HG03457 (cell line): ENCODE measurements around the gene MICAL1.
"Not testable (repeated sequence)": the region's sequence is repeated elsewhere in the genome, so short reads cannot be mapped to it uniquely, and the experiment has no call there.

Experiments
- ATAC-seq: cut with Tn5 transposase; IDR thresholded peaks from one replicate; pipeline ENCODE4 v1.9.1; 2021; ENCODE audit warnings: moderate number of reproducible peaks; ENCODE audit not compliant: unreplicated experiment

The MICAL1 gene

DNA sequence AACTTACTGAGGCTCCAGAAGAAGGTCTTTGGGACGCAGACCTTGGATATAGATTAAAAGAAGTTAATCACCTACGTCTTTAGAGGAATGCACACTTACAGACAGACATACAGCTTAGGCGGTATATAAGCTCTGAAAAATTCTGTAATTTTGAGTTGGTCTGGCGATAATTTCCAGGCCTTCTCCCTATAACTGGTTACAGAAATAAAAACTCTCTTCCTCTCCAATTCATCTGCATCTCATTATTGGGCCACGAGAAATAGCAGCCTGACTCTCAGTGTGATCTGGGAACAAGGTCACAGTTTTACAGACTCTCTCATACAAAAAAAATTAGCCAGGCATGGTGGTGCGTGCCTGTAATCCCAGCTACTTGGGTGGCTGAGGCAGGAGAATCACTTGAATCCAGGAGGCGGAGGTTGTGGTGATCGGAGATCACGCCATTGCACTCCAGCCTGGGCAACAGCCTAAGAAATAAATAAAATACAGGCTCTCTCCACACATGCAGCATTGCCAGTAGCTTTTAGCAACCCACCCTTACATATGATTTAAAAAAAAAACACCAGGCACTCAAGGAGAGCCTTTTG, 22.7 kb upstream of the MICAL1 start:
- no peak for ATAC-seq

GRCh38 chr6:109477725-109478124, 22.2 kb upstream of the MICAL1 start:
- ATAC-seq, result peak; percentile 44

- no peak for ATAC-seq
These were observed 21.6 kb upstream of the MICAL1 start for GRCh38 chr6:109477184-109477583.

GRCh38 chr6:109475625-109476024, 20.1 kb upstream of the MICAL1 start:
- no peak for ATAC-seq

DNA sequence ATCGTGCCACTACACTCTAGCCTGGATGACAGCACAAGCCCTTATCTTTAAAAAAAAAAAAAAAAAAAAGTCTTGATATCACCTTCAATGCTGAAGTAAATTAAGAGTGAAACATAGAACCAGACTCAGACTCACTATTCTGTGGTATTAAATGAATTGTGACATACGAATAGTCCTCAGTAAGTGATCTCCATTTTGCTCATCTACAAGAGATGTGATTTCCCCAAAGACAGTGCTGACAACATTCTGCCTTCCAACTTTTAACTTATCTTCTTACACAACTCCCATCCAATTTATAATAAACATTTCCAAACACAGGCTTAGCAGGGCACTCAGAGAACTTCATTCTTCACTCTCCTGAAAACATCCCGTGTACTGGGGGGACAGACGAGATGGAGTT, 19.4 kb upstream of the MICAL1 start:
- ATAC-seq, result no peak

- no peak for ATAC-seq
These were observed 17.5 kb upstream of the MICAL1 start for GRCh38 chr6:109473120-109473519.

DNA sequence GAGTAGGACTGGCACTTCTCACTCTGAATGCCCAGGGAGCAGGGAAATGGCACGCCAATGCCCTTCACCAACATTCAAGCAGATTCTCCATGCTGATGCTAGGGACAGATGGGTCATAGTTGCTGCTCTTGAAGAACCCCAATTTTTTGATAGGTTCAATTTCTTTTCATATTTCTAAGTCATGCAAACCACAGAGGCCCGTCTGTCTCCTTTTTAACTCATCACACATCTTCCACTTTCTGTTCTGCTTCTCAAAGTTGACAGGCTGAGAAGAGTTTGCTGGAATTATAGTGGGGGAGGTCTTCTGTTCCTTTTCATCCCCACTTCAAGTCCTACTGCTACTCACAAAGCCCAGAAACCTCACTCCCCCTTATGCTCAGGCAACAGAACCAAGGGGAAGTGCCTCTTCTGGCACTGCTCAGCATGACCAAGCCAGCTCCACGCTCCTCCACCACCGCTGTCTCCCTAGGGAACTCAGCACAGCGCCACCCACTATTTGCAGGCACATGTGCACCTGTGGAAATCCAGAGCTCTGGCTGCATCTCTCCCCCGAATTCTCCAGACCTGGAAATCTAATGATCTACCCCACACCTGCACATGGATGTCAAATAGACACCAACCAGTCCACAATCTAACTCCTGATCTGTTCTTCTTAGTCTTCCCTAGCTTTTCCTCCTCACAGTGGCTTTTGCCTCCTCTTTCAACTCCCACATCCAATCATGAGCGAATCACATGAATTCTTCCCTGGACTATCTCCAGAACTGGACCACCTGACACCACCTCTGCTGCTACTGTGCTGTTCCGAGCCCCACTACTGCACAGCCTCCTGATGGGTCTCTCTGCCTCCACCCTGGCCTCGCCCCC, 16.8 kb upstream of the MICAL1 start:
- no peak for ATAC-seq

DNA sequence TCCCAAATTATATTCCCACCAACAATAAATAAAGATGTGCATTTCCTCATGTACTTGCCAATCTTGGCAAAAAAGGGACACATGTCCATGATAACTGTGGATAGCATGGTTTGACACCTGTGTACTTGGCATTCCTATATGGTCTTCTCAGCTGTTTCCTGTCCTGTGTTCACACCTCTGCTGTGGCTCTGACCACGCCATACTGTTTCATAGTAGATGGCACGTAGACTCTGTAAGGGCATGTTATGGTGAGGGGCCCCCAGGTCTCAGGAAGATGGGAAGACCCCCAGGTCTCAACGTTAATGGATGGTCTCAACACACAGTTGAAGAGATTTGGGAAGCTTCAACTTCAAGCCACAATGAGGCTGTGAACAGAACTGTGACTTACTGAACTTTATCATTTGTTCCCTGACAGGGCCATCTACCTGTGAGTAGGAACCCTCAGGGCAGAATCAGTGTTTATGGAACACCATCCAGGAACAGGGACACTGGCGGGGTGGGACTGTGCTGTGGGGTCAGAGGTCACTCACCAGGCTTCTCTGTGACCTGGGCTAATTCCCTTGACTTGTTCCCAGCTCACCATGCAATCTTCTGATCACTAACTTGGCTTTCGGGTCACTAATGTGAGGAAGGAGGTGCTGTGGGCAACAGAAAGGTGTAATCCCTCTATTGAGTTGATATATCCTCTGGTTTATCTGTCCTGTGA, 15.7 kb upstream of the MICAL1 start:
- ATAC-seq, result no peak

GRCh38 chr6:109469591-109470189, 14.1 kb upstream of the MICAL1 start:
- no peak for ATAC-seq

DNA sequence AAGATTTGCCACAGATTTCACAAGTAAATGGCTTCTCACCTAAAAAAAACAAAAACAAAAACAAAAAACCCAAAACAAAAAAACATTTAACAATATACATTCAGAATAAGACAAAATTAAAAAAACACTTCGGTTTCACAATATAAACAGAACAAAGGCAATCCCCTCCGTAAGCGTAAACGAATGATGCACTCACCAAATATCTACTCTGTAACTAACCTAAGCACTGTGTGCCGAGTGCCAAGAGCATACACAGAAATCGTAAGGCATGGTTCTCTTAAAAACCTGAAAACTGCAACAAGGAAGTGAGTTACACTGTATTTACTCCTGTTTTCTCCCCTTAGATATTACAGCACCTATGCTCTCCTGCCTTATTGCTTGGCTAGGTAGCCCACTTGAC, 12.1 kb upstream of the MICAL1 start:
- no peak for ATAC-seq

DNA sequence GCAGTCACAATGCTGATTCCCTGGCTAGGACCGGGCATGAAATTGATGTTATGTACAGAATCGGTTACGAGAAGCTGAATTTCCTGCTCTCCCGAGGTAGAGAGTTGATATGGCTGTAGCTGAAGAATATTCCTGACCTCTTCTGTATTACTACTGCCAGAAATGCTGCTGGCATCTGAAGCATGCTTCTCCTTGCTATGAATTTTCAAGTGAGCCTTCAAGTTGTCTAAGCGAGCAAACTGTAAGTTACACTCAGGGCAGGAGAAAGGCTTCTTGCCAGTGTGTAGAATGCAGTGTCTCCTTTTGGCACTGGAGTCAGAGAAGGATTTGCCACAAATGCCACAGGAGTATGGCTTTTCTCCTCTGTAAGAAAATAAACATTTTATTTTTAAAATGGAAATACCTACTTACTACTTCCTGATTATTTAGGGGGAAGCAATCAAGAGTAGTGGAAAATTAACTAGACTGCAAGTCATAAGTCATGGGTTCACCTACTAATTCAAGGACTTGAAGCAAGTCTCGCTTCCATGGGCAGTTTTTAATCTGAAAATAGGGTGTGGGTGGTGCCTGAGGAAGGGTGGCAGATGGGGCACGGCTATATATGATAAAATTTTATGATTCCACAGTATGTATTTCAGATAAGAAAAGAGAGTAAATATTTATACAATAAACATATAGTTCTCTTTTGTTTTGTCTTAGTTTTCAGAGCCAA, 10.8 kb upstream of the MICAL1 start:
- no peak for ATAC-seq

- ATAC-seq, result no peak
These were observed 10.2 kb upstream of the MICAL1 start for GRCh38 chr6:109465772-109466171.

- no peak for ATAC-seq
These were observed 6.4 kb upstream of the MICAL1 start for GRCh38 chr6:109461733-109462526.

DNA sequence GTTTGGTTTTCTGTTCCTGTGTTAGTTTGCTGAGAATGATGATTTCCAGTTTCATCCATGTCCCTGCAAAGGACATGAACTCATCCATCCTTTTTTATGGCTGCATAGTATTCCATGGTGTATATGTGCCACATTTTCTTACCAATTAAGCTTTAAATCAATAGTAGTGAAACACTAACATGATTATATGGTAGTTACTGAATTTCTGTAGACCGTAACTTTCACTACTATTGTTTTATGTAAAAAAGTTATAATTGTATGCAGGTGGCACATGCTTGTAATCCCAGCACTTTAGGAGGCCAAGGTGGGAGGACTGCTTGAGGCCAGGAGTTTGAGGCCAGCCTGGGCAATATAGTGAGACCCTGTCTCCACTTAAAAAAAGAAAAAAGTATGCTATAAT, 5.6 kb upstream of the MICAL1 start:
- ATAC-seq, result not testable (repeated sequence)

GRCh38 chr6:109460161-109460829, 4.7 kb upstream of the MICAL1 start:
- ATAC-seq, result no peak

DNA sequence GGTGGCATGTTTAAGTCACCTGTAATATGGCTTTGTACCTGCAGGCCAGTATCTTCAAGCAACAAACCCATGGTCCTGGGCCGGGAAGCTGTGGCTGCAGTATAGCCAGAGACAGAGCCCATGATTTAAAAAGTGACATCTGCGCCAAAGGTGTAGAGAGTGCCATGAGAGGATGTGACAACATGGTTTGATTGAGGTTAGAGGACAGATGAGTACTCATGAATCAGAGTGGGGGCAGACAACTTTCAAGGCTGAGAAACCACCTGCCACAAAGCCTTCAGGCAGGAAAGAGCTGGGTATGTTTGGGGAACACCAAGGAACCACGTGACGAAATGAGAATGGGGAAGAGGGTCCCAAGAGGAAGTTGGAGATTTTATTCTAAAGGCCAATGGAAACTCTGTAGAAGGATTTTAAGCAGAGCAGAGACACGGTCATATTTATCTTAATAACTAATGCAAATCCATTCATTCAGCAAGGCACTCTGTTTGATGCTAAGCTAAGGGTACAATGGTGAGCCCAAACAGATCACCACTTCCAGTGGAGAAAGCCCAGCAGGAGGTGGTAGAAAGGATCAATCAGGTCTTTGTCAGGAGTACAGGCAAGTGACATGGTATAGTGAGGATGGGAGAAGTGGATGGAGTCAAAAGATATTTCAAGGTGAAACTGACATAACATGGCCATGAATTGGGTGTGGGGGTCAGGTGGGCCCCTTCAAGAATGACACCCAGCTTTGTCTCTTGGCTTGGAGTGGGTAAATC, 3.4 kb upstream of the MICAL1 start:
- ATAC-seq, result peak; percentile 32

- ATAC-seq, result no peak
These were observed 2.0 kb upstream of the MICAL1 start for GRCh38 chr6:109457562-109457996.

- ATAC-seq, result no peak
These were observed 1.4 kb upstream of the MICAL1 start for GRCh38 chr6:109456710-109457561.
